H9 (cell line): ENCODE results near the gene PDE4DIP. TPM values are rescaled to one million over a fixed set of nuclear protein-coding genes. Genes with fewer than 3 reads are reported as not detected.
"Not testable (repeated sequence)": the region's sequence is repeated elsewhere in the genome, so short reads cannot be mapped to it uniquely, and the experiment has no call there.

ENCODE experiments used
- DNase-seq: peaks from one replicate; pipeline ENCODE4 v3.0.0-alpha.2; 2017
- H2AFZ ChIP-seq: one replicate; pipeline ENCODE4 v1.6.1; 2013; ENCODE audit warnings: mild to moderate bottlenecking, low read length, control low read depth, moderate library complexity
- H2AK5ac ChIP-seq: 2 replicates; pipeline ENCODE4 v1.6.1; 2013; ENCODE audit warnings: low read length, control low read depth, mixed read lengths; ENCODE audit not compliant: insufficient read length
- H2BK120ac ChIP-seq: one replicate; pipeline ENCODE4 v1.6.1; 2013; ENCODE audit warnings: low read depth, mild to moderate bottlenecking, low read length, control low read depth, inconsistent platforms; ENCODE audit not compliant: poor library complexity, severe bottlenecking
- H2BK12ac ChIP-seq: 2 replicates; pipeline ENCODE4 v1.6.1; 2013; ENCODE audit warnings: low read length, control low read depth, mixed read lengths, low read depth; ENCODE audit not compliant: insufficient read length
- H2BK15ac ChIP-seq: 2 replicates; pipeline ENCODE4 v1.6.1; 2013; ENCODE audit warnings: low read depth, low read length, control low read depth
- H2BK20ac ChIP-seq: one replicate; pipeline ENCODE4 v1.6.1; 2013; ENCODE audit warnings: low read depth, mild to moderate bottlenecking, low read length, control low read depth, inconsistent platforms; ENCODE audit not compliant: poor library complexity, severe bottlenecking
- H2BK5ac ChIP-seq: 2 replicates; pipeline ENCODE4 v1.6.1; 2013; ENCODE audit warnings: low read length, control low read depth, mixed read lengths; ENCODE audit not compliant: insufficient read length
- H3K14ac ChIP-seq: 2 replicates; pipeline ENCODE4 v1.6.1; 2013; ENCODE audit warnings: low read length, control low read depth; ENCODE audit not compliant: insufficient read depth
- H3K18ac ChIP-seq: 2 replicates; pipeline ENCODE4 v1.6.1; 2013; ENCODE audit warnings: low read depth, mild to moderate bottlenecking, mixed read lengths, low read length, control low read depth; ENCODE audit not compliant: insufficient read length
- H3K23ac ChIP-seq: 2 replicates; pipeline ENCODE4 v1.6.1; 2013; ENCODE audit warnings: low read length, control low read depth, mixed read lengths, low read depth; ENCODE audit not compliant: insufficient read length
- H3K23me2 ChIP-seq: 2 replicates; pipeline ENCODE4 v1.6.1; 2013; ENCODE audit warnings: low read depth, mild to moderate bottlenecking, mixed read lengths, low read length, control low read depth; ENCODE audit not compliant: insufficient read length, poor library complexity, severe bottlenecking
- H3K27ac ChIP-seq: 2 replicates; pipeline ENCODE4 v1.5.1; 2013; ENCODE audit warnings: low read length, control low read depth, mixed read lengths, low read depth; ENCODE audit not compliant: insufficient read length
- H3K27me3 ChIP-seq: 2 replicates; pipeline ENCODE4 v1.6.1; 2013; ENCODE audit warnings: low read length, control low read depth, inconsistent platforms; ENCODE audit not compliant: insufficient read depth
- H3K4ac ChIP-seq: 2 replicates; pipeline ENCODE4 v1.6.1; 2013; ENCODE audit warnings: low read depth, mild to moderate bottlenecking, control low read depth, inconsistent platforms, low read length, moderate library complexity
- H3K4me1 ChIP-seq: 2 replicates; pipeline ENCODE4 v1.6.1; 2013; ENCODE audit warnings: low read length, control low read depth, inconsistent platforms; ENCODE audit not compliant: insufficient read depth
- H3K4me2 ChIP-seq: 2 replicates; pipeline ENCODE4 v1.6.1; 2013; ENCODE audit warnings: low read length, control low read depth, mixed read lengths; ENCODE audit not compliant: insufficient read length, insufficient read depth
- H3K56ac ChIP-seq: 2 replicates; pipeline ENCODE4 v1.6.1; 2013; ENCODE audit warnings: low read depth, mild to moderate bottlenecking, mixed read lengths, low read length, control low read depth; ENCODE audit not compliant: insufficient read length
- H3K79me1 ChIP-seq: 2 replicates; pipeline ENCODE4 v1.6.1; 2013; ENCODE audit warnings: low read depth, mild to moderate bottlenecking, moderate library complexity, low read length, control low read depth, inconsistent platforms; ENCODE audit not compliant: insufficient read depth, poor library complexity, severe bottlenecking
- H3K79me2 ChIP-seq: 2 replicates; pipeline ENCODE4 v1.6.1; 2013; ENCODE audit warnings: low read length, control low read depth, inconsistent platforms; ENCODE audit not compliant: insufficient read depth
- H3K9ac ChIP-seq: 2 replicates; pipeline ENCODE4 v1.6.1; 2013; ENCODE audit warnings: low read length, control low read depth, mixed read lengths; ENCODE audit not compliant: insufficient read length; ENCODE audit errors: extremely low read depth
- H3K9me3 ChIP-seq: one replicate; pipeline ENCODE4 v1.6.1; 2013; ENCODE audit warnings: low read depth, low read length, inconsistent platforms; ENCODE audit not compliant: control insufficient read depth
- H3T11ph ChIP-seq: one replicate; pipeline ENCODE4 v1.6.1; 2013; ENCODE audit warnings: mild to moderate bottlenecking, low read length, control low read depth, inconsistent platforms
- H4K20me1 ChIP-seq: one replicate; pipeline ENCODE4 v1.6.1; 2013; ENCODE audit not compliant: control insufficient read depth, insufficient read length, insufficient read depth
- H4K5ac ChIP-seq: 2 replicates; pipeline ENCODE4 v1.6.1; 2013; ENCODE audit warnings: low read depth, mild to moderate bottlenecking, mixed read lengths, low read length, control low read depth; ENCODE audit not compliant: insufficient read length
- H4K8ac ChIP-seq: replicated peaks from 2 replicates; pipeline ENCODE4 v1.6.1; 2013; ENCODE audit warnings: low read length, control low read depth, mixed read lengths, low read depth; ENCODE audit not compliant: insufficient read length
- H4K91ac ChIP-seq: 2 replicates; pipeline ENCODE4 v1.6.1; 2013; ENCODE audit warnings: low read depth, mild to moderate bottlenecking, moderate library complexity, mixed read lengths, low read length, control low read depth; ENCODE audit not compliant: insufficient read length
- H3K27ac Mint-ChIP-seq, 3 experiments: 2 replicates in 2 of 3; 3 replicates in 1 of 3; pipeline ENCODE4 v1.8.0; 2020 to 2021; ENCODE audit warnings: mixed read lengths in 3 of 3, mild to moderate bottlenecking in 1 of 3, moderate library complexity in 1 of 3
- H3K27me3 Mint-ChIP-seq: 2 replicates; pipeline ENCODE4 v1.8.0; 2021; ENCODE audit warnings: low read depth, mild to moderate bottlenecking, moderate library complexity, mixed read lengths
- H3K36me3 Mint-ChIP-seq, 3 experiments: 2 replicates in 2 of 3; 3 replicates in 1 of 3; pipeline ENCODE4 v1.8.0; 2020 to 2021; ENCODE audit warnings: low read depth in 3 of 3, mixed read lengths in 3 of 3; ENCODE audit not compliant: insufficient read depth in 1 of 3
- H3K4me1 Mint-ChIP-seq, 2 experiments: 2 replicates each; pipeline ENCODE4 v1.8.0; 2020; ENCODE audit warnings: mixed read lengths in 2 of 2
- H3K4me3 Mint-ChIP-seq, 2 experiments: 2 replicates in 1 of 2; 3 replicates in 1 of 2; pipeline ENCODE4 v1.8.0; 2020 to 2021; ENCODE audit warnings: mild to moderate bottlenecking in 2 of 2, mixed read lengths in 2 of 2, moderate library complexity in 1 of 2
- H3K9me3 Mint-ChIP-seq, 2 experiments: 2 replicates in 1 of 2; 3 replicates in 1 of 2; pipeline ENCODE4 v1.8.0; 2020; ENCODE audit warnings: mild to moderate bottlenecking in 2 of 2, mixed read lengths in 2 of 2, moderate library complexity in 1 of 2
- WGBS: extraction: QIAGEN DNeasy Blood & Tissue Kit; methylation state at CpG from one replicate; pipeline ENCODE4 v1.1.7; 2013; ENCODE audit warnings: missing lambda C conversion rate, low lambda C conversion rate, mixed read lengths; ENCODE audit not compliant: insufficient read length; ENCODE audit errors: extremely low coverage; 5-methylcytosine and 5-hydroxymethylcytosine counted together
- total RNA-seq: library from RNA; stranded (reverse); gene quantifications from 2 replicates; pipeline ENCODE4 v1.2.1, GENCODE V29; 2021

PDE4DIP gene
- total RNA-seq, 1 experiment from 2014 or later: 15.7 TPM

GRCh38 chr1:149016626-149017025 lies 172.4 kb downstream of the PDE4DIP start:
- H2AFZ ChIP-seq, H3K23ac ChIP-seq, H3K9me3 Mint-ChIP-seq, H3K79me1 ChIP-seq, H3K4me2 ChIP-seq, H3K4ac ChIP-seq, H3K36me3 Mint-ChIP-seq, H4K5ac ChIP-seq, H3K4me3 Mint-ChIP-seq, H2BK120ac ChIP-seq, H3K27me3 Mint-ChIP-seq, H3T11ph ChIP-seq, H2BK15ac ChIP-seq, H2BK20ac ChIP-seq, H3K4me1 ChIP-seq, H2AK5ac ChIP-seq, H3K27ac Mint-ChIP-seq, H3K56ac ChIP-seq, H3K9ac ChIP-seq, DNase-seq, H3K18ac ChIP-seq, H3K27ac ChIP-seq, H3K9me3 ChIP-seq, H3K23me2 ChIP-seq, H4K91ac ChIP-seq, H3K79me2 ChIP-seq, H3K27me3 ChIP-seq, H2BK5ac ChIP-seq, H3K14ac ChIP-seq, H3K4me1 Mint-ChIP-seq, H2BK12ac ChIP-seq, H4K20me1 ChIP-seq, H4K8ac ChIP-seq: not testable (repeated sequence)
- no CpG with 5 or more reads among the region's 2 CpGs for WGBS

- H4K91ac ChIP-seq, H3K4me1 Mint-ChIP-seq, H3K9me3 ChIP-seq, H3T11ph ChIP-seq, H3K27ac Mint-ChIP-seq, H2BK5ac ChIP-seq, H2AFZ ChIP-seq, H3K27ac ChIP-seq, H3K56ac ChIP-seq, H2BK12ac ChIP-seq, H3K27me3 Mint-ChIP-seq, H3K4me3 Mint-ChIP-seq, H3K23ac ChIP-seq, H2BK120ac ChIP-seq, H4K20me1 ChIP-seq, H2AK5ac ChIP-seq, H3K9ac ChIP-seq, H3K36me3 Mint-ChIP-seq, H3K14ac ChIP-seq, H3K4me1 ChIP-seq, DNase-seq, H4K5ac ChIP-seq, H3K18ac ChIP-seq, H3K79me1 ChIP-seq, H3K79me2 ChIP-seq, H3K4me2 ChIP-seq, H3K23me2 ChIP-seq, H3K9me3 Mint-ChIP-seq, H3K4ac ChIP-seq, H2BK15ac ChIP-seq, H2BK20ac ChIP-seq, H4K8ac ChIP-seq, H3K27me3 ChIP-seq: not testable (repeated sequence)
- no CpG with 5 or more reads among the region's 3 CpGs for whole genome bisulfite sequencing
Measured at GRCh38 chr1:149018577-149018976, 174.3 kb downstream of the PDE4DIP start.
